ENCODE results near the gene LIMS1.

Gene LIMS1

DNA sequence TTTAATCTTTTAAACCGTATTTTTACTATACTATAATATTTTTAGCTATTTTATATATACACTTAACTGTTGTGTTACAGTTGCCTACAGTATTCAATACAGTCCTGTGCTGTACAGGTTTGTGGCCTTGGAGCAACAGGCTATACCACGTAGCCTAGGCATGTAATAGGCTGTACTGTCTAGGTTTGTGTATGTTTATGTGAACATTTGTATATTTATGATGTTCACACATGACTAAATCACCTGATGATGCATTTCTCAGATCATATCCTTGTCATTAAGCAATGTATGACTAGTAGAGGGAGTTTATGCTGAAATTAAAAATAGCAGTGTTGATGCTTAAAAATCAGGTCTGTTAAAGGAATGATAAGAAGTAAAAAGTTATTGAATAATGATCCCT, 92.7 kb downstream of the LIMS1 start:
- TF ChIP-seq, protein P1, sequence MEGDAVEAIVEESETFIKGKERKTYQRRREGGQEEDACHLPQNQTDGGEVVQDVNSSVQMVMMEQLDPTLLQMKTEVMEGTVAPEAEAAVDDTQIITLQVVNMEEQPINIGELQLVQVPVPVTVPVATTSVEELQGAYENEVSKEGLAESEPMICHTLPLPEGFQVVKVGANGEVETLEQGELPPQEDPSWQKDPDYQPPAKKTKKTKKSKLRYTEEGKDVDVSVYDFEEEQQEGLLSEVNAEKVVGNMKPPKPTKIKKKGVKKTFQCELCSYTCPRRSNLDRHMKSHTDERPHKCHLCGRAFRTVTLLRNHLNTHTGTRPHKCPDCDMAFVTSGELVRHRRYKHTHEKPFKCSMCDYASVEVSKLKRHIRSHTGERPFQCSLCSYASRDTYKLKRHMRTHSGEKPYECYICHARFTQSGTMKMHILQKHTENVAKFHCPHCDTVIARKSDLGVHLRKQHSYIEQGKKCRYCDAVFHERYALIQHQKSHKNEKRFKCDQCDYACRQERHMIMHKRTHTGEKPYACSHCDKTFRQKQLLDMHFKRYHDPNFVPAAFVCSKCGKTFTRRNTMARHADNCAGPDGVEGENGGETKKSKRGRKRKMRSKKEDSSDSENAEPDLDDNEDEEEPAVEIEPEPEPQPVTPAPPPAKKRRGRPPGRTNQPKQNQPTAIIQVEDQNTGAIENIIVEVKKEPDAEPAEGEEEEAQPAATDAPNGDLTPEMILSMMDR (IDR thresholded peaks at IDR 0.05; ENCODE audit: low read depth, low read length, missing control alignments), result no peak
- DNase-seq (ENCODE audit: extremely low read depth, low read depth), result no peak

DNA sequence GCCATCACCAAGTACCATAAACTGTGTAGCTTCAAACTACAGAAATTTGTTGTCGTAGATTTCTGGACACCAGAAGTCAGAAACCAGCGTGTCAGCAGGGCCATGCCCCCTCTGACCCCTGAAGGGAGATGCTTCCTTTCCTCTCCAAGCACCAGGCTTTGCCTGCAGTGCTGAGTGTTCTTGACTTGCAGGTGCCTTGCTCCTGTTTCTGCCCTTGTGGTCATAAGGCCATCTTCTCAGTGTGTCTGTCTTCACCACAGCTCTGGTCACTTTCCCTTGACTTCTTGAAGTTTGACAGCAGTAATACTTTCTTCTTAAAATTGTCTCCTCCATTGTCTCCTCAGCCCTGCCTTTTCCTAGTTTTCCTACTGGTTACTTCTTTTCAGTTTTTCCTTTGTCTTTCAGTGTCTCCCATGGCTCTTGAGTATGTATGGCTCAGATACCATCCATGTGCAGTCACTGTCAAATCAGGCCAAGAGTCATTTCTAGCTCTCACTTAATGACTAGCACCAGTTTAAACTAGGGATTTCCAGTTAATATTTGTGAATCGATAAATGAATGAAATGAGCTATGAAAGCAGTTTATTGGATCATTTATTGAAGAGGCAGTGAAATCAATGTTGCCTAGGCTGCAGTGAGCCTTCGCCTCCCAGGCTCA, 93.8 kb downstream of the LIMS1 start:
- no peak for DNase-seq (ENCODE audit: extremely low read depth, low read depth)
- no peak overlapping the region for H3K4me3 ChIP-seq (replicated peaks; ENCODE audit: low read depth, low read length)
- TF ChIP-seq, protein P1 (IDR thresholded peaks at IDR 0.05; ENCODE audit: low read depth, low read length, missing control alignments), result no peak

More for the DNA sequence above, 92.7 kb downstream of the LIMS1 start:
- H3K4me3 ChIP-seq (replicated peaks; ENCODE audit: low read depth, low read length), result no peak overlapping the region

DNA sequence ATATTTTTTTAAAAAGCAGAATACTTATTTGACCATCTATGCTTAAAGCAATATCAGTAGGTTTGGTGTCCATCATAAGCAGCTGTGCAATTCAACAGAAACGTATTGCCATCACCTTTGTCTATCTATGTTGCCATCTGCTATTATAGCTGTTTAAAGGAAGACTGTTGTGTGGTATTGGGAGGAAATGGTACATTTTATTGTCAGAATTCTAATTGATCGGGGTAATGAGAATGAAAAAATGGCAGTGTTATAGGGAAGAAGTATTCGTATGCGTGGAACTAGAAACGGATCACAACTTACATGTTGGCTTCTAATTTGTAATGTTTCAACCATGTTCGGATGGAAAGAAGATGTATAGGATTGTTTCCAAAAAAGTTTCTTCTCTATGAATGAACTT, 94.7 kb downstream of the LIMS1 start:
- no peak overlapping the region for H3K4me3 ChIP-seq (replicated peaks; ENCODE audit: low read depth, low read length)
- TF ChIP-seq, protein P1 (IDR thresholded peaks at IDR 0.05; ENCODE audit: low read depth, low read length, missing control alignments), result no peak
- DNase-seq (ENCODE audit: extremely low read depth, low read depth), result no peak

DNA sequence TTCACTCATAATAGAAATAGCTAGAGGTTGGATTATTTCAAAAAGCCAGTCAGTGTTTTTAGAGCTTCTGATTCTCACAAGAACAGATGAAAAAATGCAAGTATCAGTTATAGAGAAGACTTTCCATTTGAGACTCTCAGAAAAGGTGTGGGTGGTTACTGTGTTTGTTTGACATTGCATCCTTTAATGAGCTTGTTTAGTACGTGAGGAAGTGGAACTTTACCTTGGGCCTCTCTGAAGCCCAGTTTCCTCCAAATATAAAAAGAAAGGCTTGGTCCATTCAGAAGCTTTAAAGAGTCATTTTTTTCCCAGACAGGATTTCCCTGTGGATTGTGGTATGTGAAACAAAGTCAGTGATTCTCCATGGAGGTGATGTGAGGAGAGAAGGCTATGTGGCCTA, 95.1 kb downstream of the LIMS1 start:
- TF ChIP-seq, protein P1 (IDR thresholded peaks at IDR 0.05; ENCODE audit: low read depth, low read length, missing control alignments), result no peak
- H3K4me3 ChIP-seq (replicated peaks; ENCODE audit: low read depth, low read length), result no peak overlapping the region

DNA sequence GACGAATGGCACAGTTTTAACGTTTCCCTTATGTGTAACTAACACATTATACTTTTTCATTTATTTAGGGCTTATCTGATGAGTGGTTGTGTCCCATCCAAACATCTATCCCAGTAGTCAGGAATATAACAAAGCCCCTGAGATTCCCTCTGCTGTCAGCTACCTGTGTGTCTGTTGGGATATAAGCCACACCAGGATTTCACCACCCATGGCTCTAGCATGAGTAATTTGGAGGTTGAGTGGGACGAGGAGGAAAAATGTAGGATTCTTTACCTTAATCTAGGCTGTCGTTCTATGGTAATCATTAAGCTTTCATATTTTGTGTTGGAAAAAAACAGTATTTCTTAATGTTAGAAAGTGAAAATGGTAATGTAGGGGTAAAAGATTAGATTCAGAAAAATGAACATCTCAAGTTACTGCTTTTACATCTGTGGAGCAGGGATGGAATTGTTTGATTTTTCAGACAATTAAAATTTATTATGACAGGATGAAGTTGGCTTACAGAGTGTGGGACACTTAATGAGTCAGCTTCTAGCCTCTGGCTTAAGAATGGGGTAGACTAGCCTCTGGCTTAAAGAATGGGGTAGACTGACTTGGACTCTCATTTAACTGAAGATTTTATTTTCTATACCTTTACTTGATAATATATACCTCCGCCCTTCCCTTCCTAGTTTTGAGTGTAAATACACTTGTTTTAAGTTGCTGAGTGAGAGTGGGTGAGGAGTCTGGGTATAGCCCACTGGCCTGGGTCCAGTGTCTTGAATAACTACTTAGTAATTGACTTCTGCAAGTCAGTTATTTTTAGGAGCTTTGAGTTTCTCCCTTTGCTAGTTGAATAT, 96.5 kb downstream of the LIMS1 start:
- H3K4me3 ChIP-seq (replicated peaks; ENCODE audit: low read depth, low read length), result no peak overlapping the region
- TF ChIP-seq, protein P1 (IDR thresholded peaks at IDR 0.05; ENCODE audit: low read depth, low read length, missing control alignments), result no peak
- DNase-seq (ENCODE audit: extremely low read depth, low read depth), result no peak

More for the DNA sequence above, 95.1 kb downstream of the LIMS1 start:
- no peak for DNase-seq (ENCODE audit: extremely low read depth, low read depth)

DNA sequence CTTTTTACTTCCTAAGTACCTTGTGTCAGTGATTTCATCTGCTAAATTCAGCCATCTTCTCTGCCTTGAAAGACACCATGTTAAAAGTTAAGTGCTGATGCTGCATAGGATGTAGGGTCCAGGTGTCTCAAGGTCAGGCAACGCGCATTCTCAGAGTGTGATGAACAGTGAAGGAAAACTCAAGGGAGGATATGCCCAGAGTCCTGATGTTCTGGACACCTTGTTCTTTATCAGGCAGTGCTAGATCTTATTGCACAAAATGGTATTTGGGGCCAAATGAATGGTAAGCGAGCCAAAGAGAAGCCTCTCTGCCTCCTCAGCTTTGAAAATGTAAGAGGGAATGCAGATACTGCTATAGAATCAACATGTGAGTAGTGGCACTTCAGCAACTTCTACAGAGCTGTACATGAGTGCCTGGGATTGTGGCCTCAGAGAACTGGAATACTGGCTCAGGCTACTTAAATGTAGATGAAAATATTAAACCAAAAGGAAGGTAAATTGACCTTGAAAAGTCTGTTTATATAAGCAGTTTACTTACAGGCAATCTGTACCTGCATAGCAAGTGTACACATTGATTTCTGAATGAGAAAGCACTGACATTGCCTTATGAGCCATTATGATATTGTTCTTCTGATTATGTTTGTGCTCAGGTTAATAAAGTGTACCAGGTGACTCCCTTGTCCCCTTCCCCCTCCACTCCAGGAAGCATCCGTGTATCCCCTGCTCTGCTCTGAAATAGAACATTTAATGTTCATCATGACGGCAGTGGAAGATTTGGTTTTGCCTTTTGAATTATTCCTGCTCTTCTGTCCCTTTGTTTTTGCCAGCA, 98.3 kb downstream of the LIMS1 start:
- no peak overlapping the region for H3K4me3 ChIP-seq (replicated peaks; ENCODE audit: low read depth, low read length)
- DNase-seq (ENCODE audit: extremely low read depth, low read depth), result no peak
- TF ChIP-seq, protein P1 (IDR thresholded peaks at IDR 0.05; ENCODE audit: low read depth, low read length, missing control alignments), result no peak

All from HFF-Myc (cell line).